Measurements from ENCODE around the gene XXYLT1.
"Not testable (repeated sequence)": the region's sequence is repeated elsewhere in the genome, so short reads cannot be mapped to it uniquely, and the experiment has no call there.

The XXYLT1 gene

GRCh38 chr3:195097331-195098255 lies 173.4 kb downstream of the XXYLT1 start:
- DNase-seq (ENCODE audit: low read depth, low spot score): no peak

- DNase-seq (ENCODE audit: low read depth, low spot score): no peak
These were observed 174.3 kb downstream of the XXYLT1 start for GRCh38 chr3:195096484-195097330.

GRCh38 chr3:195096053-195096452 lies 174.9 kb downstream of the XXYLT1 start:
- no peak for DNase-seq (ENCODE audit: low read depth, low spot score)

- no peak for DNase-seq (ENCODE audit: low read depth, low spot score)
These were observed 175.3 kb downstream of the XXYLT1 start for GRCh38 chr3:195095704-195096036.

- DNase-seq (ENCODE audit: low read depth, low spot score): no peak
These were observed 175.8 kb downstream of the XXYLT1 start for GRCh38 chr3:195095035-195095703.

GRCh38 chr3:195094191-195094921 lies 176.6 kb downstream of the XXYLT1 start:
- DNase-seq (ENCODE audit: low read depth, low spot score): no peak

- no peak for DNase-seq (ENCODE audit: low read depth, low spot score)
These were observed 177.2 kb downstream of the XXYLT1 start for GRCh38 chr3:195093731-195094130.

- DNase-seq (ENCODE audit: low read depth, low spot score): not testable (repeated sequence)
These were observed 182.9 kb downstream of the XXYLT1 start for GRCh38 chr3:195087840-195088601.

- no peak for DNase-seq (ENCODE audit: low read depth, low spot score)
These were observed 183.6 kb downstream of the XXYLT1 start for GRCh38 chr3:195087328-195087727.

GRCh38 chr3:195086885-195087284 lies 184.1 kb downstream of the XXYLT1 start:
- no peak for DNase-seq (ENCODE audit: low read depth, low spot score)

GRCh38 chr3:195086341-195086740 lies 184.6 kb downstream of the XXYLT1 start:
- DNase-seq (ENCODE audit: low read depth, low spot score): no peak

GRCh38 chr3:195085356-195086130 lies 185.4 kb downstream of the XXYLT1 start:
- DNase-seq (ENCODE audit: low read depth, low spot score): no peak

- DNase-seq (ENCODE audit: low read depth, low spot score): no peak
These were observed 186.2 kb downstream of the XXYLT1 start for GRCh38 chr3:195084746-195085145.

GRCh38 chr3:195083659-195084058 lies 187.3 kb downstream of the XXYLT1 start:
- no peak for DNase-seq (ENCODE audit: low read depth, low spot score)

GRCh38 chr3:195082811-195083210 lies 188.1 kb downstream of the XXYLT1 start:
- no peak for DNase-seq (ENCODE audit: low read depth, low spot score)

- DNase-seq (ENCODE audit: low read depth, low spot score): no peak
These were observed 189.6 kb downstream of the XXYLT1 start for GRCh38 chr3:195081242-195081963.

GRCh38 chr3:195080571-195081151 lies 190.3 kb downstream of the XXYLT1 start:
- no peak for DNase-seq (ENCODE audit: low read depth, low spot score)

- DNase-seq (ENCODE audit: low read depth, low spot score): no peak
These were observed 190.8 kb downstream of the XXYLT1 start for GRCh38 chr3:195080125-195080524.

- no peak for DNase-seq (ENCODE audit: low read depth, low spot score)
These were observed 191.3 kb downstream of the XXYLT1 start for GRCh38 chr3:195079636-195080035.

Measured in smooth muscle cell of the brain vasculature (primary cell).